ENCODE measurements around the gene RIN3.

DNA sequence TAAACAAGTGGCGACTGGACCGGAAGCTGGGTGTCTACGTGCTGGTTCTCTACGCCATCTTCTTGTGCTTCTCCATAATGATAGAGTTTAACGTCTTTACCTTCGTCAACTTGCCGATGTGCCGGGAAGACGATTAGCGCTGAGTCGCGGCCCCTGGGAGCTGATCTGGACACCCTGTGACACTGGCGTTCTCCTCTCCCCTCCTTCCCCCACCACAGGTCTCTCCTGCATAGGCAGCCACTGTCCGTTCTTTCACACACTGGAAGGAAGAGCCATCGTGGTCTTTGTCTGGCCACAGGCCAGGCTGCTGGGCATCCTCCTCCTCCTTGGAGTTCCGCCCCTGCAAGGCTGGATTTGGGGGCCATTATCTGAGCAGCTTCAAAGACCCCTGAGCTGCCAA is 20.1 kb upstream of the RIN3 start:
- TF ChIP-seq, protein P1, sequence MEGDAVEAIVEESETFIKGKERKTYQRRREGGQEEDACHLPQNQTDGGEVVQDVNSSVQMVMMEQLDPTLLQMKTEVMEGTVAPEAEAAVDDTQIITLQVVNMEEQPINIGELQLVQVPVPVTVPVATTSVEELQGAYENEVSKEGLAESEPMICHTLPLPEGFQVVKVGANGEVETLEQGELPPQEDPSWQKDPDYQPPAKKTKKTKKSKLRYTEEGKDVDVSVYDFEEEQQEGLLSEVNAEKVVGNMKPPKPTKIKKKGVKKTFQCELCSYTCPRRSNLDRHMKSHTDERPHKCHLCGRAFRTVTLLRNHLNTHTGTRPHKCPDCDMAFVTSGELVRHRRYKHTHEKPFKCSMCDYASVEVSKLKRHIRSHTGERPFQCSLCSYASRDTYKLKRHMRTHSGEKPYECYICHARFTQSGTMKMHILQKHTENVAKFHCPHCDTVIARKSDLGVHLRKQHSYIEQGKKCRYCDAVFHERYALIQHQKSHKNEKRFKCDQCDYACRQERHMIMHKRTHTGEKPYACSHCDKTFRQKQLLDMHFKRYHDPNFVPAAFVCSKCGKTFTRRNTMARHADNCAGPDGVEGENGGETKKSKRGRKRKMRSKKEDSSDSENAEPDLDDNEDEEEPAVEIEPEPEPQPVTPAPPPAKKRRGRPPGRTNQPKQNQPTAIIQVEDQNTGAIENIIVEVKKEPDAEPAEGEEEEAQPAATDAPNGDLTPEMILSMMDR (IDR thresholded peaks at IDR 0.05; ENCODE audit: insufficient read depth, low read depth, low read length), result no peak
- no peak for TF ChIP-seq EZH2 (IDR thresholded peaks at IDR 0.05; ENCODE audit: insufficient read depth, low read length)

Data from astrocyte (in vitro differentiated cells and primary cell).